ENCODE data around the gene IER5L. TPM values are rescaled to one million over a fixed set of nuclear protein-coding genes. Genes with fewer than 3 reads are reported as not detected.

The IER5L gene
- polyA plus RNA-seq, 1 of the 3 experiments (the other 2 are of a cell fraction): 16.2 TPM

DNA sequence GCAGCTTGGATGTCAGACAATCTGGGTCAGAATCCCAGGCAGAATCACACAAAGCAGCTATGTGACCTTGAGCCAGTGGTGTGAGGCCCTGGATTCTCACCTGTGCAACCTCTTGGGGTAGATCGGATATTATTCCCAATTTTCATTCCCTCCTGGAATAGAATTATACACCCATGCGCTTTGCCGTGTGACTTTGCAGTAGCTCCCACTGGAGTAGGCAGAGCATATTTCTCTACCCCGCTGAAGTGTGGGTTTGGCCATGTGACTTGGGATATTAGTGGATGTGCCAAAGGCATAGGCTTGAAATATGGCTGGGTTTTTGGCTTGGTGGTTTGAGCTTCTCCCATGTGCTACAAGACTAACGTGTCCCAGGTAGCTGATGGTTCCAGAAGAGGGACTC is 35.5 kb upstream of the IER5L start:
- Histone ChIP-seq H3K4me1 (ENCODE audit: control insufficient read depth in 1 of 2, insufficient read depth in 2 of 2, low read depth in 1 of 2, low read length in 1 of 2) (no peaks in the 10 kb centered on the region), H3K27me3 (ENCODE audit: insufficient read depth) (no peaks in the 10 kb centered on the region), H3K27ac (ENCODE audit: low read depth in 2 of 2, low read length in 1 of 2) (no peak overlapping the region), H3K9ac (no peak overlapping the region), H4K20me1 (ENCODE audit: insufficient read depth) (no peaks in the 10 kb centered on the region), H3K4me2 (no peak overlapping the region), H3K36me3 (replicated peaks in 1 of 2; ENCODE audit: control insufficient read depth in 1 of 2, insufficient read depth in 2 of 2, low read length in 1 of 2) (no peaks in the 10 kb centered on the region), H3K4me3 (ENCODE audit: low read depth in 2 of 2, low read length in 1 of 2) (no peak overlapping the region), H3K9me3 (no peaks in the 10 kb centered on the region), H3K9me2 (no peaks in the 10 kb centered on the region), H3K79me2 (ENCODE audit: insufficient read depth) (no peaks in the 10 kb centered on the region), H2AFZ (ENCODE audit: low read depth) (no peak overlapping the region), H3F3A (replicated peaks; ENCODE audit: insufficient read depth) (no peaks in the 10 kb centered on the region)
- CTCF ChIA-PET: interaction anchor here (0.6 to 2.0 kb wide), 2 partner anchors 39 to 1241 kb away, joined by 3 to 6 read pairs; no protein-coding TSS in a partner anchor
- WGBS (ENCODE audit: low lambda C conversion rate): 100% methylated on average over 5 of the region's 5 CpGs
- DNase-seq: no peak
- no peak for TF ChIP-seq EP300 (IDR thresholded peaks at IDR 0.05; ENCODE audit: borderline replicate concordance in 1 of 2, low read depth in 1 of 2, low read length in 1 of 2)
- TF ChIP-seq RFX5 (IDR thresholded peaks at IDR 0.05; ENCODE audit: low read length): no peak
- TF ChIP-seq MXI1 (IDR thresholded peaks at IDR 0.05; ENCODE audit: low read depth, low read length): no peak
- TF ChIP-seq FOXJ3 (CRISPR knock-in tag; IDR thresholded peaks at IDR 0.05): no peak
- TF ChIP-seq NFIC (IDR thresholded peaks at IDR 0.05; ENCODE audit: borderline replicate concordance): no peak
- no peak for TF ChIP-seq POLR2AphosphoS5 (IDR thresholded peaks at IDR 0.05; ENCODE audit: low read depth, low read length)
- no peak for TF ChIP-seq TCF12 (IDR thresholded peaks at IDR 0.05)
- TF ChIP-seq RAD21 (IDR thresholded peaks at IDR 0.05; ENCODE audit: low read length): no peak
- no peak for TF ChIP-seq GATA2 (CRISPR knock-in tag; IDR thresholded peaks at IDR 0.05)
- no peak for TF ChIP-seq CHD2 (IDR thresholded peaks at IDR 0.05; ENCODE audit: low read length, partially characterized antibody)
- no peak for TF ChIP-seq ZBTB33 (IDR thresholded peaks at IDR 0.05; ENCODE audit: borderline replicate concordance, low read depth)
- no peak for TF ChIP-seq FOSL2 (IDR thresholded peaks at IDR 0.05; ENCODE audit: borderline replicate concordance, low read depth)
- POLR2A ChIA-PET: no interaction called here

- H3K4me2 ChIP-seq: no peak overlapping the region
- no peaks in the 10 kb centered on the region for H3K4me1 ChIP-seq (ENCODE audit: control insufficient read depth in 1 of 2, insufficient read depth in 2 of 2, low read depth in 1 of 2, low read length in 1 of 2)
- TF ChIP-seq FOSL2 (IDR thresholded peaks at IDR 0.05; ENCODE audit: borderline replicate concordance, low read depth) (no peak), MXI1 (IDR thresholded peaks at IDR 0.05; ENCODE audit: low read depth, low read length) (no peak), SMC3 (IDR thresholded peaks at IDR 0.05; ENCODE audit: low read depth, low read length) (no peak), EZH2phosphoT487 (IDR thresholded peaks at IDR 0.05; ENCODE audit: borderline replicate concordance, low read depth) (no peak), JUND (IDR thresholded peaks at IDR 0.05) (no peak), TEAD4 (IDR thresholded peaks at IDR 0.05; ENCODE audit: borderline replicate concordance, insufficient read depth) (no peak), POLR2AphosphoS5 (IDR thresholded peaks at IDR 0.05; ENCODE audit: low read depth, low read length) (no peak), TAF1 (IDR thresholded peaks at IDR 0.05; ENCODE audit: borderline replicate concordance, low read depth, low read length) (no peak), PBX3 (IDR thresholded peaks at IDR 0.05) (no peak), GATA2 (CRISPR knock-in tag; IDR thresholded peaks at IDR 0.05) (no peak), NRF1 (IDR thresholded peaks at IDR 0.05; ENCODE audit: low read depth, low read length) (no peak), YY1 (IDR thresholded peaks at IDR 0.05; ENCODE audit: low read depth) (no peak), RCOR1 (IDR thresholded peaks at IDR 0.05; ENCODE audit: low read length) (no peak), CHD2 (IDR thresholded peaks at IDR 0.05; ENCODE audit: low read length, partially characterized antibody) (no peak)
- TF ChIP-seq, protein P1, sequence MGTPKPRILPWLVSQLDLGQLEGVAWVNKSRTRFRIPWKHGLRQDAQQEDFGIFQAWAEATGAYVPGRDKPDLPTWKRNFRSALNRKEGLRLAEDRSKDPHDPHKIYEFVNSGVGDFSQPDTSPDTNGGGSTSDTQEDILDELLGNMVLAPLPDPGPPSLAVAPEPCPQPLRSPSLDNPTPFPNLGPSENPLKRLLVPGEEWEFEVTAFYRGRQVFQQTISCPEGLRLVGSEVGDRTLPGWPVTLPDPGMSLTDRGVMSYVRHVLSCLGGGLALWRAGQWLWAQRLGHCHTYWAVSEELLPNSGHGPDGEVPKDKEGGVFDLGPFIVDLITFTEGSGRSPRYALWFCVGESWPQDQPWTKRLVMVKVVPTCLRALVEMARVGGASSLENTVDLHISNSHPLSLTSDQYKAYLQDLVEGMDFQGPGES (IDR thresholded peaks at IDR 0.05; ENCODE audit: low read depth, low read length): no peak
- CTCF ChIA-PET: interaction anchor here (1.3 to 2.0 kb wide), 2 partner anchors 10 to 37 kb away, joined by 3 to 6 read pairs; no protein-coding TSS in a partner anchor
- H3K9me3 ChIP-seq: no peaks in the 10 kb centered on the region
- WGBS (ENCODE audit: low lambda C conversion rate): 77% methylated on average over 7 of the region's 7 CpGs
- DNase-seq: no peak
- H3K9ac ChIP-seq: no peak overlapping the region
- H3K27me3 ChIP-seq (ENCODE audit: insufficient read depth): no peaks in the 10 kb centered on the region
- H4K20me1 ChIP-seq (ENCODE audit: insufficient read depth): no peaks in the 10 kb centered on the region
- H3F3A ChIP-seq (replicated peaks; ENCODE audit: insufficient read depth): no peaks in the 10 kb centered on the region
- H3K4me3 ChIP-seq (ENCODE audit: low read depth in 2 of 2, low read length in 1 of 2): no peak overlapping the region
- no peak overlapping the region for H3K27ac ChIP-seq (ENCODE audit: low read depth in 2 of 2, low read length in 1 of 2)
- POLR2A ChIA-PET: interaction anchor here (1.4 kb wide), 1 partner anchor 34 kb away, joined by 4 read pairs; the partner anchor contains the start of gene IER5L
- H3K36me3 ChIP-seq (replicated peaks in 1 of 2; ENCODE audit: control insufficient read depth in 1 of 2, insufficient read depth in 2 of 2, low read length in 1 of 2): no peaks in the 10 kb centered on the region
- no peaks in the 10 kb centered on the region for H3K79me2 ChIP-seq (ENCODE audit: insufficient read depth)
- H3K9me2 ChIP-seq: no peaks in the 10 kb centered on the region
- no peak overlapping the region for H2AFZ ChIP-seq (ENCODE audit: low read depth)
Measured at GRCh38 chr9:129211686-129212085, 33.6 kb upstream of the IER5L start.

Measured in SK-N-SH (cell line).